HG03565 (cell line): ENCODE measurements around the gene NFATC4.
"Not testable (repeated sequence)": the region's sequence is repeated elsewhere in the genome, so short reads cannot be mapped to it uniquely, and the experiment has no call there.

Source experiments
- ATAC-seq: cut with Tn5 transposase; IDR thresholded peaks from one replicate; pipeline ENCODE4 v1.9.1; 2021; ENCODE audit warnings: mild to moderate bottlenecking, moderate library complexity; ENCODE audit not compliant: unreplicated experiment

Gene NFATC4

GRCh38 chr14:24338843-24339242 lies 29.1 kb upstream of the NFATC4 start:
- no peak for ATAC-seq

DNA sequence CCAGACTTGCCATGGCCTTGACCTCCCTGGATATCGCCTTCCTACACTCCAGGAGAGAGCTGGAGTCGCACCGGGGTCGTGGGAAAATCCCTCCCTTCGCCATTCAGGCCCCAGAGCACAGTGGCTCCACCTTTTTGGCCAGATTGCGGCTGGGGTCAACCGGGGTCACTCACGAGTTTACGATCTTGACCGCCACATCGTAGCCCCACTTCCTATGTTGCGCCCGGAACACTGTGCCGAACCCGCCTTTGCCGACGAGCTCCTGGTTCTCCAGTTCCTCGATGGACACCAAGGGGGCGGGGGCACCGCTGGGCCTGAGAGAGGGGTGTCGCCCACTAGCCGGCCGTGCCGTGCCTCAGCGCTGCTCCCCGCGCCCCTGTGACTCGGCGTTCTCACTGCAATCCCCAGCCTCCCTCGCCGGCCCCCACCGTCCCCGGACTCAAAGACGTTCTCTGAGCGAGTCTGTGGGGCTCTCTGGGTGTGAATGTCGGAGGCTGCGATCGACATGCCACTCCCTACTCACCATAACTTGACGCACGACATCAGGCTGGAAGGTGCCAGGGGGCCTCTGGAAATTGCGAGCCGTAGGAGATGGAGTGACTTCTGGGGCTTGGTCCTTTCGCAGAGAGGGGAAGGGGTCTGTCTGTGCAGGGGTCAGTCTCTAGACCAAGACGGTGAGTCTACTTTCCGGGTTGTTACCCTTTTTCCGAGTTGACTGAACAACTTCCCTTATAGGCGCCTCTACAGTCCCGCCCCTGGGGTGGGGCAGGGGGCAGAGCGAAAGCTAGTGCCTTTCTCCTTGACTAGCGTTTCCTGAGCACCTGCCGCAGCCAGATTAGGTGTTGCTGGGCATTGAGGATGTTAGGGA lies 28.5 kb upstream of the NFATC4 start, which contains the start of gene RIPK3:
Gene RIPK3 (minus strand): TSS at position 708 of the 868 bp plus-strand sequence. CDS start 165 bp downstream, at position 543.
- peak; percentile 82 for ATAC-seq

GRCh38 chr14:24340606-24341005 lies 27.4 kb upstream of the NFATC4 start:
- ATAC-seq = no peak

DNA sequence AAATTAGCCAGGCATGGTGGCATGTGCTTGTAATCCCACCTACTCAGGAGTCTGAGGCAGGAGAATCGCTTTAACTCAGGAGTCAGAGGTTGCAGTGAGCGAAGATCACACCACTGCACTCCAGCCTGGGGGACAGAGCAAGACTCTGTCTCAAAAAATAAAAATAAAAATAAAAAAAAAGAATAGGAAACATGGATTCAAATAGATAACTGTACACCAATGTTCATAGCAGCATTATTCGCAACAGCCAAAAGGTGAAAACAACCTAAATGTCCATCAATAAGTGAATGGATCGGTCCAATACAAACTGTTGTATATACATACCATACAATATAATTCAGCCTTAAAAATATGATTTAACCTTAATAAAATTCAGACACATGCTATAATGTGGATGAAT lies 25.1 kb upstream of the NFATC4 start:
- no peak for ATAC-seq

DNA sequence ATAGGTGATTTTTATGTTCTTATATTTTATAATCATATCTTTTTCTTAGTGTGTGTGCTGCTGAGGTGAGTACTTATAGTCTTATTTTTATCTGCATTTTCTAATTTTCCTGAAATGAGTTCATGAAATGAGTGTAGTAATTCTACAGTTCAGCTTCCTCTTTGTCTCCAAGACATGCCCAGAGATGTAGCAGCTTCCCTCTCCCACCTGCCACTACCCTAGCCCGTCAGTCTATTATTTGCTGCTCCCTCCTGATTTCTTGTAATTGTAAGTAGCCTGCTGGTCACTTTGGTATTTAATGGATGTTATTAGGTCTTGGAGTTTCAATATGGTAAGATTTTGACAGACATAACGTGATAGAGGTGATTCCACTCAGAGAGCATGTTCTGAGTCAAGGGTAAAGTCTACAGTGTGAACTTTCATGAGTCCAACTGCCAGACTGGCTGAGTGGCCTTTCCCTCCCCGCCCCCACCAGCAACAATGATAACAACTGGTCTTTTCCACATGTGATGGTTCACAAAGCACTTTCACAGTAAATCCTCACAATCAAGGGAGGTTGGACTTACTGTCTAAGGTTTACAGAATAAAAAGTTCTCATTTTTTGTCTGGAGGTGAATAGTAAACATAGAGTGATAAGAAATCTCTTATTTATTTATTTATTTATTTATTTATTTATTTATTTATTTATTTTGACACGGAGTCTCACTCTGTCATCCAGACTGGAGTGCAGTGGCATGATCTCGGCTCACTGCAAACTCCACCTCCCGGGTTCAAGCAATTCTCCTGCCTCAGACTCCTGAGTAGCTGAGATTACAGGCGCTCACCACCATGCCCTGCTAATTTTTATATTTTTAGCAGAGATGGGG lies 24.0 kb upstream of the NFATC4 start:
- no peak for ATAC-seq

- no peak for ATAC-seq
Observed at GRCh38 chr14:24347134-24347533, 20.9 kb upstream of the NFATC4 start.

GRCh38 chr14:24348186-24348585 lies 19.8 kb upstream of the NFATC4 start:
- no peak for ATAC-seq

- no peak for ATAC-seq
Observed at GRCh38 chr14:24349742-24350141, 18.2 kb upstream of the NFATC4 start.

- no peak for ATAC-seq
Observed at GRCh38 chr14:24351517-24351916, 16.5 kb upstream of the NFATC4 start.

DNA sequence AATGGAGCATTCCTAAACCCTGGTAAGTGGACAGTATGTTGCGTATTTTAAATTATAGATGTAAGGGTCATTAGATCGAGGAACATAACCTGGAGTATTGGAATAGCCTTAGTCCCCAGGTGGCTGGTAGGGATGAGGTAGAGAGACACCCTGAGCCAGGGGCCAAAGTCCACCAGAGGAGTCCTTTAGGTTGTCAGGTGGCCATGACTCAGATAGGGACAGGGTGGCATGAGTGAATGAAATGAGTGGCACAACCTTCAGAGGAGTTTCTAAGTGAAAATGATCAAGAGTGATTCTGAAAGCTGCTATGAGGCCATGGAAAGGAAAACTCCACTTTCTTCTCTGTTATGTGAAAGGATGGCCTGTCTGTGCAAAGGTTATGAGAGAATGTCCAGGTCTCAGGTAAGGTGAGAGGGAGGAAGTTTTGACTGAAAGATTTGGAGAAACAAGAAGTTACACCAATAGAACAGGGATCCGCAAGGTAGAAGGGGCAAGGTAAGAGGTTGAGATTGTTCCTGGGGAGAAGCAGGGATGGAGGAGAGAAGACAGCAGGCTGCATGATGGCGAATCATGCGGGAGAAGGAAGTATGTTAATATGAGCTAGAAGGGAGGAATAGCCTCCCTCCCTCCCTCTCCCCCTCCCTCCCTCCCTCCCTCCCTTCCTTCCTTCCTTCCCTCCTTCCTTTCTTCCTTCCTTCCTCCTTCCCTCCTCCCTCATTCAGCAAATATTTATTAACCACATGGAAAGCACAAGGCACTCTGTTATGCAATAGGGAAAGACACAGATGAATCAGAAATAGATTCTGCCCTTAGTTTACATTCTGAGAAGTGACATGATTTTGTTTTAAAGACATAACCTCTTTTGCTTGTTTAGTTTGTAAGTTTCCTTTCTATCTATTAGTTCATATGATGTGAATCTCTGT lies 14.2 kb upstream of the NFATC4 start:
- ATAC-seq = no peak

DNA sequence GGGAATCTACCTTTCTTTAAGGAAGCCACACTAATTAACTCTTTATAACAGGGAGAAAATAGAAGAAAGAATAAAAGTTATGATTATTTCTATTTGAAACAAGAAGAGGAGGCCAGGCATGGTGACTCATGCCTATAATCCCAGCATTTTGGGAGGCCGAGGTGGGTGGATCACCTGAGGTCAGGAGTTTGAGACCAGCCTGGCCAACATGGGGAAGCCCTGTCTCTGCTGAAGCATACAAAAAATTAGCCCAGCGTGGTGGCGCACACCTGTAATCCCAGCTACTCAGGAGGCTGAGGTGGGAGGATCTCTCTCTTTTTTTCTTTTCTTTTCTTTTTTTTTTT lies 13.5 kb upstream of the NFATC4 start:
- not testable (repeated sequence) for ATAC-seq

- no peak for ATAC-seq
Observed at GRCh38 chr14:24355009-24355408, 13.0 kb upstream of the NFATC4 start.

DNA sequence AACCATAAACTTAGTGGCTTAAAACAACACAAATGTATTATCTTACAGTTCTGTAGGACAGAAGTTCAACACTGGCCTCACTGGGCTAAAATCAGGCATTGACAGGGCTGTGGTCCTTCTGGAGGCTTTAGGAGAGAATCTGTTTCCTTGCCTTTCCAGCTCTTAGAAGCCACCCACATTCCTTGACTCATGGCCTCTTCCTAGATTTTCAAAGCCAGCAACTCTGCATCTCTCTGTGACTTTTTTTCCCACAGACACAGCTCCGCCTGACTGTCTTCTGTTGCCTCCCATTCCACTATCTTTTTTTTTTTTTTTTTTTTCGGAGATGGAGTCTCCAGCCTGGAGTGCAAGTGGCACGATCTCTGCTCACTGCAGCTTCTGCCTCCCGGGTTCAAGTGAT lies 11.8 kb upstream of the NFATC4 start:
- no peak for ATAC-seq

GRCh38 chr14:24360281-24360680 lies 7.7 kb upstream of the NFATC4 start:
- ATAC-seq = no peak

DNA sequence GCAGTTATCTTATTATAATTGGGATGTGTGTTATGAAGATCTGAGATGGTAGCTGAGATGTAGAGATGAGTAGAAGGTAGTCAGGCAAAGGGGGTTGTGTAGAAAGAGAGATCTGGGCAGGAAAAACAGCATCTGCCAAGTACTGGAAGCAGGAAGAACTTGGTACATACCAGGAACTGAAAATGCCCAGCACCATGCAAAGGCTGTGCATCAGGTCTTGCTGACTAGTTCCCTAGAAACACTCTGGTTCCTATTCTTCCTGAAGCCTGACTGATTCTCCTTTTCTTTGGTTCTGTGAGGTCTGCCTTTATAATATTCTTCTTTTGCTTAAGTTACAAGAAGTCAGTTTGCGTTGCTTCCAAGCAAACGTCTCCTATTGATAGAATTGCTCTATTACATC lies 6.7 kb upstream of the NFATC4 start:
- ATAC-seq = no peak

GRCh38 chr14:24362241-24362960 lies 5.6 kb upstream of the NFATC4 start:
- ATAC-seq = no peak

- ATAC-seq = no peak
Observed at GRCh38 chr14:24363401-24363800, 4.6 kb upstream of the NFATC4 start.

- ATAC-seq = no peak
Observed at GRCh38 chr14:24364841-24365240, 3.1 kb upstream of the NFATC4 start.

DNA sequence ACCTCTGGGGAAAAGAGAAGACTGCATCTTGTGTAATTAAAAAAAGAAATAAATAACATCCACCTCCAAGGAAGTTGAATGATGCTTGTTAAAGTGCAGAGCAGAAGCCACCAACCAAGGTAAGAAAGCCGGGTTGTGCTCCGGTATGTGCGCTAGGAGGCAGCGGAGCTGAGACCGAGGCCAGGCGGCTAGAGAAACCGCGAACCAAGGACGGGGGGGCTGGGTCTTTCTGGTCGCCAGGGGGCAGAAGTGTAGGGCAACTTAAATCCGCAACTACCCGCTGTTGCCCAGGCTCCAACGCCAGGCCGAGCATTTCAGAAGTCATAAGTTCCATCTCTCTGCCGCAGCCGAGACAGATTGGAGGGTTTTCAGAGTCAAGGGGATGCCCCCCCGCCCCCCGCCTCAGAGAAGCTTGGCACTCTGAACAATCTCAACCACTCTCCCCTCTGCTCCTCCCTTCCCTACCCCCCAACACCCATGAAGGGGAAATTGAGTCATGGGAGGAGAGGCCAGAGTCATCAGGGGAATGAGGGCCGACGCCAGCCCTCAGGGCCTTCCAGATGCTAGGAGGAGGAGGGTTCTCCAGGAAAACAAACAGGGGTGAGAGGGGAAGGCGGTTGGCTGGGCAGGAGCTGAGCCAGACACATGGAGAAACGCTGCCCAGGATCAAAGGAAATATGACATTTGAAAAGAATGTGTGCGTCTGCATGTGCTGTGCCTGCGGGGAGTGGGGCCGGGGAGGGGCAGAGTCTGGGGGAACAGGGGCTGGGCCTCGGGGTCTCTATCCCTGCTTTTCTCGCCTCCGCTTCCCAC lies 2.2 kb upstream of the NFATC4 start:
- ATAC-seq = no peak

- peak; percentile 41 for ATAC-seq
Observed at GRCh38 chr14:24366413-24366720, 1.6 kb upstream of the NFATC4 start.
